ENCODE data around the gene MADD.
A peak's percentile ranks its signal among the peaks of the same experiment; 100 is the strongest.

MADD gene

DNA sequence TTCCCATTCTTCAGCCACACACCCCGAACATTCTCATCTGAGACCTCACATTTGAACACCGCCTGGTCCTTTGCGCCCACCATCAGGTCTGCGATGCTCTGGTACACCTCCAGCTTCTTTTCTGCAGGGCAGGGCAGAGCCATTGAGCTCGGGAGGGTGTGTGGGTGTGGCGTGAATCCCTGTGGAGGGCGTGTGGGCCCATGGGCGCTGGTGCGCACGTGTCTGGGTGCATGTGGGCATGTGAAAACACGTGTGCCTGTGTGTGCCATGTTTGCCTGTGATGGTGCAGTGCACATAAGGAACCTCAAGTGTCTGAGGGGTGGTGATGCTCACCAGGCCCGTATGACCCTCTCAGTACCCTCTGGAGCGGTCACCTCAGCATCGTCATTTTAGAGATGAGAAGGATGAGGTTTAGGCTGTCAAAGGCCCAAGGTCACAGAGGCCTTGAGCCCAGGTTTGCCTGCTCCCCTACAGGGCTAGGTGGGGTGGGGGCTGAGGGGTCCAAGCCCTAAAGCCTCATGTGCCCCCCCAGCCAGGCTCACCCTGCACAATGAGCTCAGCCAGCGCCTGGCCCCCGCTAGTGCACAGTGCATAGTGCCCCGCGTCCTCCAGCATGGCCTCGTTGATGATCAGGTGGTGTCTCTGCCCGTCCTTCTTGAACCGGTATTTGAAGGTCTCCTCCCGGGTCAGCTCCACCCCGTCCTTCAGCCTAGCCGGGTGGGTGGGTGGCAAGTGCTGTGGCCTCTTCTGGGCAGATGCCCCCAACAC lies 72.3 kb downstream of the MADD start:
- DNase-seq = no peak

DNA sequence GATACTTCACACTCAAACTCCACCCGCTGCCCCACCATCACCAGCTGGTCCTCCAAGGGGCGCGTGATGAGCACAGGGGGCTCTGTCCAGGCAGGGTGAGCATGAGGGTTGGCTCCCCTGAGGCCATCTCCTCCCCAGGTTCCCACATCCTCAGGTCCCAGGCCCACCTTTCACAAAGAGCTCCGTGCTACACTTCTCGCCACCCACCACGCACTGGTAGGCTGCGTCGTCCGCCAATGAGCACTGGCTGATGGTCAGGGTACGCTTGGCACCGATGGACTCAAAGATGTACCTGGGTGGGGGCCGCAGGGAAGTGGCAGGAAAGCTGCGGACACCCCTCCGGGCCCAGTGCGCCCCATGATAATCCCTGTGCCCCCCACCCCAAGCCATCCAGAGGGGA lies 72.9 kb downstream of the MADD start:
- no peak for DNase-seq

DNA sequence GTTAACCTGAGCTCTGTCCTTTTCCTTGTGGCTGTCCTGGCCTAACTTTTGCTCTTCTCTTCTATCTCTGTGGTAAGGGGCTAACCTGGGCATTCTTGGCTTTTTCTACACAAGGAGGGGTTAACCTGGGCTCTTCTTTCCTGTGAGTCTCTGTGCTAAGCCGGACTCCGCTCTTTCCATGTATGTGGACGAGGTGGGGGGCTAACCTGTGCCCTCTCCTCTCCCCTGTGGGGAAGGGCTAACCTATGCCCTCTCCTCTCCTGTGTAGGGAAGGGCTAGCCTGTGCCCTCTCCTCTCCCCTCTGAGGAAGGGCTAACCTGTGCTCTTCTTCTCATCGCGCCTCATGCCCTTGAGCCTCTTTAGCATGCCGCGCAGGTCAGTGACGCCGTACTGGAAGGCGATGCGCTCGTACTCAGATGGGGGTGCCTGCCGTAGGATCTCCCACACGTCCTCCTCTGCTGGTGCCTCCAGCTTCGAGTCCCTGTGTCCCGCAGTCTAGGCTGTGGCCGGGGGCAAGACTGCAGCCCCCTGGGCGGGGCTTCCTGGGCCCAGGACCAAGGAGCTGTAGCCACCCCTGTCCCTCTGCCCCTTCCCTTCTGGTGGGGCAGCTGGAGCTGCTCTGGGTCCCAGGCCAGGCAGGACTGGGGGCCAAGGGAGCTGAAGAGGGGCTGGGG lies 76.1 kb downstream of the MADD start:
- DNase-seq = no peak

DNA sequence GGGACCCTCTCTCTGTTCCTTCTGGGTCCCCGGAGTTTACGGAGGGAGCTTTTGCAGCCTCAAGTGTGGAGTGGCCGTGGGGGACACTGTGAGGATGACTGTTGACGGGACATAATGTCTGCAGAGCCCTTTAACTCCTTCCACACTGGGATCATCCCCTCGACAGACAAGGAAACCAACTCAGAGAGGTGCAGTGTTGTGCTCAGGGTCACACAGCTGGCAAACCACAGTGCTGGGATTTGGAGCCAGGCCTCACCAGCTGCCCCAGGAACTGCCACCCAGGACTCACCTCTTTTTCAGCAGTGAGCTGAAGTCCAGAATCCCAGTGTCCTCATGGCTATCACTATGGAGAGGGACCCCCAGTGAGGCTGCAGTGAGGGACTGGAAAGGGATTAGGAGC lies 77.2 kb downstream of the MADD start:
- no peak for DNase-seq

DNA sequence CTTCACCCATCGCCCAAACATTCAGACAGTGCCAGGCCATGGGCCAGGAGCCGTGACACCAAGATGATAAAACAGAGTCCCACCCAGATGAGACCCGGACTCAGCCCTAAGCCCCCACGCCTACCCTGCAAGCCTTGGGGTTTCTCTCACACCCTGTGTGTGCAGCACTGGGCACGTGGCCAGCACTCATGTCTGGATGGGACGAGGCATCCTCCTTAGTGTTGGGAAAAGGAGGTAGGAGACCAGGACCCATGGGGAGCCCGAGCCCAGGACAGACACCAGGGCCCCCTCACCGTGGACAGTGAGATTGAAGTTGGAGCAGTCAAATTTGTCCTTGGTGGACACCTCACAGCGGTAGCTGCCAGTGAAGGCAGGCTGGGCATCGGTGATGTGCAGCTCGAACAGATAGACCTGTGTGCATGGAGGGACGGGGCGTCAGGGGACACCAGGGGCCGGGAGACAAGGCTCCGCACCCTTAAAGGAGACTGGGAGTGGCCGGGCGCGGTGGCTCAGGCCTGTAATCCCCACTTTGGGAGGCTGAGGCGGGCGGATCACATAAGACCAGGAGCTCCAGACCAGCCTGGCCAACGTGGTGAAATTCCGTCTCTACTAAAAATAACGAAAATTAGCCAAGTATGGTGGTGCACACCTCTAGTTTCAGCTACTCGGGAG lies 78.3 kb downstream of the MADD start:
- no peak for DNase-seq

DNA sequence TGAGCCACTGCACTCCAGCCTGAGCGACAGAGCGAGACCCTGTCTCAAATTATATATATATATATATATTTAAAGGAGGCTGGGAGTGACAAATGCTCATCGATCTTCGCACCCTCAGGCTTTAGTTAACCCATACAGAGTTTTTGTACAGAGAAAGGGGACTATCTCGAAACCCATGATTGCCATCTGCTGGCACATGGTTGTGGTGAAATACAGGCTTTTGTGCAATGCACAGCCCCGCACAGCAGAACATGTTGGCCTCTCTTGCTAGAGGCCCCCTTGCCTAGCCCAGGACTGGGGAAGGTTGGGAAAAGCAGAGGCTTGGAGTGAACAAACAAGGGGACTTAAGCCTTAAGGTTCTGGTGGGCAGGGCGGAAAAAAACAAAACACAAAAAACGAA lies 78.9 kb downstream of the MADD start:
- no peak for DNase-seq

DNA sequence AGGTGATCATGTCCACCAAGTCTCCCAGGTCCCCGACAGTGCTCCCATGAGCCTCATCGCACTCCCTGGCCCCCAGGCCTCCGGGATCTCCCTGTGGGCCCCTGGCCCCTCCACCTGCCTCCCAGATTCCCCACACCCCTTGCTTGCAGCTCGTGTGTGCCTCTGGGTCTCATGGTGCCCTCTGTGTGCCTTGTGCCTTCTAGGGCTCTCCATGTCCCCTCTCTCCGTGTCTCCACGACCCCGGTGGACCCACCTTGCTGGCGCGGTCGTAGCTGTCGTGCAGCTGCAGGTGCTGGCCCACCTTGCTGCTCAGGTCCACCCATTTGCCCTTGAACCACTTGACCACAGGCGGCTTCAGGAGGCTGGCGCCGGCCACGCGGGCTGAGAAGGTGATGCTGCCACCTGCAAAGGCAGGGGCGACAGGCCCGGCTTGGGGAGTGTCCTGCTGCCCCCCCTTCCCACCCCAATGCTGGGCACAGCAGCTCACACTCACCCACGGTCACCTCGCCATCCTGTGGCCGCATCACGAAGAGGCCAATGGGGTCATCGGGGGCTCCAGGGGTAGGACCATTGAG lies 79.7 kb downstream of the MADD start:
- no peak for DNase-seq

DNA sequence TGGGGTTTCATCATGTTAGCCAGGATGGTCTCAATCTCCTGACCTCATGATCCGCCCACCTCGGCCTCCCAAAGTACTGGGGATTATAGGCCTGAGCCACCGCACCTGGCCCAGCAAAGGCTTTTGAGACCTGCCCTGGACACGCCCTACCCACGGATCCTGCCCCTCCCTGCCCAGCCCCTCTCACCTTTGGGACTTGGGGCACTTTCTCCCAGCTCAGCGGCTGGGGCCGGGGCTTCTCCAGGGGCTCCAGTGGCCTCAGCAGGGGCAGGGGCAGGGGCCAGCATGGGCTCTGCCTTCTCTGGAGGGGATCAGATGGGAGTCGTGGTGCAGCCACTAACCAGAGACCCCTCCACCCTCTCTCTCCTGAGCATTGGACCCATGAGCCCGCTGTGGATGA lies 80.4 kb downstream of the MADD start:
- no peak for DNase-seq

DNA sequence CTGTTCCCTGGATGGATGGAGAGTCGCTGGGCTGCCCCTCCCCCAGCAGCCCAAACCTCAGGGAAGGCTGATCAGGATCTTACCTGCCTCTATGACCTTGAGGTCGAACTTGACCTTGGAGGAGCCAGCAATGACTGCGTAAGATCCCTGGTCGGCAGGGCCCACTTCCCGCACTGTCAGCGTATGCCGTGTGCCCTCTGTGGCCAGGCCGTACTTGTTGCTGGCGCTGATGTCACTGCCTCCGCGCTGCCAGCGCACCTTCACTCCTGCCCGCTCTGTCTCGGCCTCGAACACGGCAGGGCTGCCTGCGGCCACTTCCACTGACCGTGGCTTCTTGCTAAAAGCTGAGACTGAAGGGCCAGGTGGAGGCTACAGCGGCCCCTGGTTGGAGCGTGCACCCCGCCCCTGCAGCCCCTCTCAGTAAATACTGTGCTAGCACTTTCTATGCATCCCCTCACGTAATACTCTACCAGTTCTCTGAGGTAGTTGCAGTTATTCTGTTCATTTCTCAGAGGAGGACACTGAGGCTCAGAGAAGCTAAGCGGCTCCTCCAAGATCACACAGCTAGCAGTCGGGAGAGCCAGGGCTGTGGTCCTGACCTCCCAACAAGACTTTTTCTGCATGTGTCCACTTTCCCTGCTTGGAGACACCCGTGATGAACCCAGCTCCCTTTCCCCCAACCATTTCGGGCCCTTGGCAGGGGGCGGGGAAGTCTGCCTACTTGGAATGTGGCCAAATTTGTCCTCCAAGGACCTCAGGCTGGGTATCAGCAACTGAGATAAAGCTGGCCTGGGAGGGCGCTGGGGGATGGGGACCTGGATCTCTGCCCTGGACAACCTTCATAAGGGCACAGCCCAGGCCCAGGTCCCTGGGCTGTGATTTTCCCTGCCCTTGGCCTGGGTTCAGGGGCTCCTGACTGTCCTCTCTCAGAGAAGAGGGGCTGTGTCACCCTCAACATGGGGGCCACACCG lies 81.5 kb downstream of the MADD start:
- DNase-seq = no peak

DNA sequence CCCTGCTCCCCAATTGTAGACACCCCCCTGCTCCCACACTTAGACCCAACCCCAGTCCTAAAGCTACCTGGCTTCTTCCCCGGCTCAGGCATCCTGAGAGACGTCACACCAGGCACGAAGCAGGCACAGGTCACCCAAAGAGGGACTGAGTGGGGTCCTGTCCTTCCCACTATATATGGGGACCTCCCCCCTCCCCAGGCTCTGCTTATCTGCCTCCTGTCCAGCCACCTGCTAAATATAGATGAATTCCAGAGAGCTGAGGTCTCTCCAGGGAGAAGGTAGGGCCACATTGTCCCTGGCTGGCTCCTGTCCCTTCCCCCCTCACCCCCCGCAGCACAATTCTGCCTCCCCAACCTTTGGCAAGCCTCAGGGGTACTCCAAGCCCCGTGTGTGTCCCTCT lies 82.6 kb downstream of the MADD start, which contains the start of gene MYBPC3:
TSS of gene MYBPC3 (minus strand) at position 147 of the 400 bp plus-strand sequence. CDS start at position 92, 55 bp downstream.
- no peak for DNase-seq

DNA sequence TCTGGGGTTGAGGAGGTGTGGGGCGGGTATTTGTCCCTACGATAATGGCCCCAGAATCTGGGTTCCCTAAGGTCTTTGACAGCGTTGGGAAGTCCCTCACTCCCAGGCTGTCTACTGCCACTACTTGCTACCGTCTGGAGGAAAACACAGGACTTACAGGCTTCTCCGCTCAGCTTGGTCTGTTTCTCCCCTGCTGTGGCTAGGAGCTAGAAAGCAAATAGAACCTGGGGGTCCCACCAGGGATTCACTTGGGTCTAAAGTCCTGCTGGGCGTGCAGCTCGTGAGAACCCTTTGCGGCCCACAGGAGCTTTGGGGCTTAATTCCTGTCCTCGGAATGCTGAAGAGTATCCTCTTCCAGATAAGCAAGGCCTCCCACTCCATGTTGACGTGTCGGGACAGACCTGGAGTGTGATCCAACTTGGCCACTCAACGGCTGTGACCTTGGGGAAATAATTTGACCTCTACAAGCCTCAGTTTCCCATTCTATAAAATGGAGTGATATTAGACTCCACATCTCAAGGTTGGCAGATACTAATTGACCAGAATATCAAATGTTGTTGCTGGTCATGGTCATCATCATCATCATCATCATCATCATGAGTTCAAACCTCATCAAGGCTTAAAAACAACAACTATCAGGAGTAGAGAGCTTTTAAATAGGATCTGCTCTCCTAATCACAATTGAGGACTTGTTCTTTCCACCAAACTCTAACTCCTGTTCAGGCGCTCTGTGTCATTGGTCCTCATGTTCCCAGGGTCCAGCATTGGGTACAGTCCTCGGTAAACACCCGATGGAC lies 84.2 kb downstream of the MADD start:
- DNase-seq = no peak

DNA sequence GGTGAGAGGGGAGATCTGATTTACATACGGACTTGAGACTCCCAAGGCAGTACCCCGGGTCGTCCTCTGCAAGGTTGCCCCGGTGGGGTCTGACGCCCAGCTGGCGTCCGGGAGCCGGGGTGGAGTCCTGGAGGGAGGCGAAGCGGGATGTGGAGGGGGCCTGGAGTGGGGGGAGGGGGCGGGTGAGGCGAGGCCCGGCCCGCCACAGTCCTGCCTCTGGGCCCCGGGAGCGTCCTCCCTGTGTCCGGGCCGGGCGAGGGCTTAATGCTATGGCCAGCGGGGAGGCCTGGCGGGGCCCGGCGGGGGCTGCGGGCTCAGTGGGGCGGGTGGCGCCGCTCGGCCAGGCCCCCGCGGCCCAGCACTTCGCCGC lies 85.0 kb downstream of the MADD start:
- no peak for DNase-seq

DNA sequence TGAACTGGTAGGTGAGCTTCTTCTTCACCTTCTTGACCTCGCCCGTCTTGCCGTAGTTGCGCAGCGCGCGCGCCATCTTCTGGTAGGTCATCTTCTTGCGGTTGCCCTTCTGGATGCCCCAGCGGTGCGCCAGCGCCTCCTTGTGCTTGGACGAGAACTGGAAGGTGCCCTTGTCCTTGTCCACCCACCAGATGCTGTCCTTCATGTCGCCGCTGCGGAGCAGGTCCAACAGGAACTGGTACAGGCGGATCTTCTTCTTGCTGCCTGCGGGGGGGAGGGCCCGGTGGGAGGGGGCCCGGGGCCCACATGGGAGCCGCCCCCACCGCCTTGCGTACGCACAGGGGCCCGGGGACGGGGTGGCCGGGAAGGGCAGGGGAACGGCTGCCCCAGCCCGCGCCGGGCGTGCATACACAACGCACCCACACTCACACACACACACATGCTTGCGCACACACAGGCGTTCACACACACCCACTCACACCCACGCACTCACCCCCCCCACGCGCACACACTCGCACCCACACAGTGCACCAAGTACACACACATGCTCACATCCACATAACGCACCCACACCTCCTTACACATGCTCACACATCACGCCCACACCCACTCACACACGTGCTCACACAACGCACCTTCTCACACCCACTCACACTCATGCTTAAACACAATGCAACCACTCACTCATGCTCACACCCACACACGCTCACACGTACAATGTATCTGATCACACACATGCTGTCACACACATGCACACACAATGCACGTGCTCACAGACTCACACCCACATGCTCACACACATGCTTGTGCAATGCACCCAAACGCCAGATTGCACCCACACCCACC lies 85.6 kb downstream of the MADD start:
- peak; percentile 78 for DNase-seq

DNA sequence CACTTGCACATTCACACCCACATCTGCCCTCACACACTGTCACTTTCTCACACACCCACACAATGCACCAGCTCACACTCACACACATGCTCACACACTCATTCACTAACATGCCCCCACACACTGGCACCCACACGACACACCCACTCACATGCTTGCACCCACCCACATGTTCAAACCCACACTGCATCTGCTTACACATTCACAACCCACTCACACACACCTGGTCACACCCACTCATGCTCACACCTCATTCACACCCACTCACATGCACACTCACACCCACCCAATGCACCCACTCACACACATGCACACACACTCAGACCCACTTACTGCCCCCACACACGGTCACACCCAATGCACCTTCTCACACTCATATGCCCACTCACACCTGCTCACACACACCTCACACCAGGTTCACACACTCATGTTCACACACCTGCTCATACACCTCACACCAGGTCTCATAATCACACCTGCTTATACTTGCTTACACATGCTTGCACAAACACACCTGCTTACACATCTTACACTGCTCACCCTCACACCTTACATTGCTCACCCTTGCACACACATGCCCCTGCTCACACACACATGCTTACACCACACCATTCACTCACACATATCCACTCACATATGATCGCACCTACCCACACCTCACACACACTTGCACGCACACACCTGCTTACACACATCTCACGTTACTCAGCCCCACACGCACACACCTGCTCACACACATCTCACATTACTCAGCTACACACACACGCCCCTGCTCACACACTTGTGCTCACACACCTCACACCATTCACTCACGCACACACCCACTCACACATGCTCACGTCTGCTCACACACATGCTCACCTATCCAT lies 86.4 kb downstream of the MADD start:
- DNase-seq = no peak

DNA sequence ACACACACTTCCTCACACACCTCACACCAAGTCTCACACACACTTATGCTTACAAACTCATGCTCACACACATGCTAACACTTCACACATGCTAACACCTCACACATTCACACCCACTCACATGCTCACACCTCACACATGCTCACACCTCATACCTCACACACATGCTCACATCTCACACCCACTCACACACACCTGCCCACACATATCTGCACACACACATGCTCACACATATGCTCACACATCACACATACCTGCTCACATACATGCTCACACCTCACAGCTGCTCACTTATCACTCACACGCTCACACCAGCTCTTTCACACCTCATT lies 87.0 kb downstream of the MADD start:
- no peak for DNase-seq

DNA sequence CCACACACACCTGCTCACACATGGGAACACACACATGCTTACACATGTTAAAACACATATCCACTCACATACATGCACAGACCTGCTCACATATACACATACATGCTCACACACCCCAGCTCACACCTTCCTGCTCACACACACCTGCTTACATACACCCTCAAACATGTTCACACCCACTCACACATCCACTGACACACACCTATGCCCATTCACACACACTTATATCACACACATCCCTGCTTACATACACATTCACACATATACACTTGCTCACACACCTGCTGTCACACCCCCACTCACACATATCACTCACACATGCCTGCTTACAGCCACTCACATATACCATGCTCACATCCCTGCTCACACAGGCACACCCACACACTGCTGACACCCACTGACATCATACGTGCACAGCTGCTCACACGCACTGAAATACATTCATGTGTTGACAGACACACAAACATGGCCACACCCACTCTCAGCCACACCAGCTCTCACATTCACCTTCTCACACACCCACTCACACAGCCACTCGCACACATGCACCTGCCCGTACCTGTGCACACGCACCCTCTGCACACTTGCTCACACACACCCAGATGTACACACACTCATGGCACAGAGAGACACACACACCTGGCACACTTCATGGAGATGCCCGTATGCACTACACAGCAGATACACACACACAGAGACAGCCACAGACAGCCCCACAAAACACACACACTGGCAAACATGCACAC lies 88.2 kb downstream of the MADD start:
- no peak for DNase-seq

DNA sequence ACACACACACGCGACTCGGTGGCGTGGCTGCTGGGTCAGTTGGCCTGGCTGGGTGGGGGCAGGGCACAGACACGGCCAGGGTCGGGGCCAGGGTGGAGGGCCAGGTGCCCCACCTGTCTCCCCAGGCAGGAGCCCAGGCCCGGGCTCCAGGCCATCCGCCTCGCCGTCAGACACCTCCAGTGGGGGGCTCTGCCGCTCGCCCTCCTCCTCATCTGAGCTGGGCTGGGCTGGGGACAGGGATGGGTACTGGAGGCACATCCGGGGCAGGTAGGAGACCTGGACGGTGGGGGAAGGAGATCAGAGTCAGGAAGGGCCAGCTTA lies 88.8 kb downstream of the MADD start:
- no peak for DNase-seq

DNA sequence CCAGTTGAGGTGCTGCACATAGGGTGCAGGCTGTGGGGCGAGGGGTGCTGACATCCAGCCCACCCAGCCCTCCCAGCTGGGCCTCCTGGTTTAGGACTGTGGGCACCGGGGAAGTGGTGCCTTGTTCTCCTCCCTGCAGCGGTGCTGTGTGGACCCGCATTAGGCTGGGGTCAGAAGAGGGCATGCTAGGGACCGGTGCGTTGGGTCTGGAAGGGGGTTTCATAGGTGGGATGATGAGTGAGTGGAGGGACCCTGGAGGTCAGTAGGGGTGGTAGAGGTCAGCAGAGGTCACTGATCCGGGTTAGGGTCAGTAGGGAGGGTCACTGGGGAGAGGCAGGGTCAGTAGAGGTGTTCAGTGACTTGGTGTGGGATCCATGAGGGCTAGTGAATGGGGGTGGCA lies 89.2 kb downstream of the MADD start:
- no peak for DNase-seq

DNA sequence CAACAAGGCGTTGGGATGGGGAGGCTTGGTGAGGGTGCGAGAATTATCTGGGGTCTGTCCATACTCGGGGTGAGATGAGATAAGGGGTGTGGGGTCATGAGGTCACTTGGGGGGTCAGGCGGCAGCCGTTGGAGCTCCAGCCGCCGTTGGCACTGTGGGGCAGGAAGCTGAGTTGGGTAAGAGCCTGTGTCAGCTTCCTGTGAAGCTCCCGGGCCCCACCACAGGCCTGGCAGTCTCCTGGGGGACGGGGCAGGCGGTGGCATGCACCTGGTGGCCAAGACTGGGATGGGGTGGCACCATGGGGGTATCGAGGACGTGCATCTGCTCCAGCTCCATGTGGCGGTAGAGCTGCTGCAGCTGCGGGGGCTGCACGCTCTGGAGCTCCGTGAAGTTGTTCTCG lies 89.7 kb downstream of the MADD start:
- DNase-seq = no peak
